ENCODE data around the gene STK11IP.

Gene STK11IP

DNA sequence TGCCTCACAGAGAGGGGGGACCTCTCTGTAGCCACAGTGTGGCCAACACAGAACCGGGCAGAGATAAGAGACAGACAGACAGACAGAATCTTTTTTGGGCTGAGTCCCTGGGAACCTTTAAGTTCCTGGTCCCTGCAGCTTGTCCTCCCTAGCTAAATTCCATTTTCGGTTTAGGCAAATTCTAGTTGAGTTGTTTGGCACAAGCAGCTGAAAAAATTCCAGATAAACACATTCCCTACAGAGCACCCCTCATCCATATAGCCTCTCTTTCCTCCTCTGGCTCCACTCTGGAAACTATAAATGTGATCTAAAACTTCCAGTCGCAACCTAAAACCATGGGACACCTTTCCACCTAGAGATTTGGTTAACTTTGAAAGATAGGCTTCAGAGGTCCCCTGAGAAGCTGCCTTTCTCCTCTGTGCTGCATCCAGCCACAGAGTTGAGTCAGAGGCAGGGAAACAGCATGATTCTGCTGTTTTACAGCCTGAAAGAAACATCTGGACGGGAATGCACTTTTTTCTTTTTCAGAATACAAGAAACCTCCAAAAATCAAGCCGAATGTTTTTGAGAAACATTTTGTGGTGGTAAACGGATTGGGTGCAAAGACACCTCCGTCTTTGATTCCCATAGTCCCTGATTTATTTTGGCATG lies 60.7 kb downstream of the STK11IP start:
- DNase-seq, result no peak

DNA sequence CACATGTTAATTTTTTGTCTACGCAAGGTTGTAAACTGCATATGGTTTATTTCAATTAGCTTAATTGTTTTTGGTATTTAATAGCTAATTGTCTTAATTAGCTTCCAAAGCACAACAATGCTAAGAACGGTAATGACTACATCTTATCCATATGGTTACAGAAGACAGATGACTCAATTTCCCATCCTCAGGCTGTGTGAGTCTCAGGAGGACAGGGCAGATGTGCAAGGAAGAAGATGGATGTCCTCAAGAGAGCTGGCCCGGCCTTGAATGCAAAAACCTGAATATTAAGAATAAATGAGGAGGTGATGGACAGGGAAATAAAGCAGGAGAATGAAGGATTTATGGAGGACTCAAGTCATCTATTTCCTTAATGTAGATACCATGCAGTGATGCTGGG lies 61.2 kb downstream of the STK11IP start:
- no peak for DNase-seq

DNA sequence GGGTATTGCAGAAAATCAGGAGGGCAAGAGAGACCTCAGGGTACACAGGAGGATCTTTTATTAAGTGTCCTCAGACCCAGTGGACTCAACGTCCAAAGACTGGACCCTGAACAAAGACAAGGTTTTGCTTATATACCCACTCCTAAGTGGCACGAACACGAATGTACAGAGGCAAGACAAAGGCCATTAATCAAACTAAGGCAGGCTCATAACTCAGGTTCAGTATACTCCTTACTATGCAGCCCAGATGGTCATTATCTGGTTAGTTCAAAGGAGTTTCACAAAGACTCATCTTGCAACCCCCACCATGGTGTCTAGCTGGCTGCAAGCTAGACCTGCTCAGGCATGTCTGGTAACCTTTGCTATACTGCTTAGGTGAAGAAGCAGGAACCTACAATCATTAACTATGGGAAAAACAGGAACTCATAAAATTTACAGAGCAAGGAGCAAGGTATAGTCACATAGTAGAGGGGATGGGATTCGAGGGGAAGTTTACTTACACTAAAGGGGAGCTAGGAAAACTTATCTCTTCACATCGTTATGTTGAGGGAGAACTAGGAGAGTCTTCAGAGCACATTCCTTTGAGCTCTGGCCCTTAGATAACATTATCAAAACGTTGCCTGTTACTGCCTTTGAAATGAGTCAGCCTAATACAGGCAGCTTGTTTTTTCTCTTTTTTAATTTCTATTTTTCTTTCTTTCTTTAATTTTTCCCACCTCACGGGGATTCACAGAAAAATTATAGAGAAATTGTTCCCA lies 63.7 kb downstream of the STK11IP start:
- DNase-seq, result no peak

DNA sequence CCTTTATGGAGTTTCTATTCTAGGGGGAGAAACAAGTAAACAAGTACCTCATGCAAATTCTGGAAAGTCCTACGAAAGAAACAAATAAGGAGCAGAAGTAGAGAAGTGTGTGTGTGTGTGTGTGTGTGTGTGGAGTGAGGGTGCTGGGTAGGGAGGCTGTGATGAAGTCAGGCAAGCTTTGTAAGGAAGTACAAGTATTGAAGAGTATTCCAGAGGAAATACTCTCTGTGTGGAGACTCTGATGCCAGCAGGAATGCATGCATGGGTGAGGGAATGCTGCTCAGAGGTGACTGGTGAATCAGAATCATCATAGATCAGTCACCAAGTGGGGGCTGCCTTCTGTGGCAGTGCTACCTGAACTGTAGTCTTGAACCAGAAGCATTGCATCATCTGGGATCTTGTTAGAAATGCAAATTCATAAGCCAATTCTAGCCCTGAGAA lies 64.3 kb downstream of the STK11IP start:
- no peak for DNase-seq

DNA sequence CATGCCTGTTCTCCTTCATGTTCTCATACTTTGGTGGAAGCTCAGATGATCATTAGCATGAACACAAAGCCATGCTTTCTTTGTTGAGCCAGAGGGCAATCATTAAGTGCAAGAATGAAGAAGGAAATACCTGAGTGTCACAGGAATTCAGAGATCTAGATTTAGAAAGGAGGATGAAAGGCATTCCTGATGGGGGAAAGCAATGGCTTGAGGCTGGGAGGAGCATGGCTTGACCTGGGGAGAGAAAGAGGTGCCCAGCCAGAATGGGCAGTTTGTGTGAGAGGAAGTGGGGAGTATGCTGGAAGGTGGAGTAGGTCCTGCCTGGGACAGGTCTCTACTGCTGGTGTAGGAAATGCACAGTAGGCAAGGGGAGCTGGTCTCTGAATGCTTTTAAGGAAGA lies 64.9 kb downstream of the STK11IP start:
- DNase-seq, result no peak

DNA sequence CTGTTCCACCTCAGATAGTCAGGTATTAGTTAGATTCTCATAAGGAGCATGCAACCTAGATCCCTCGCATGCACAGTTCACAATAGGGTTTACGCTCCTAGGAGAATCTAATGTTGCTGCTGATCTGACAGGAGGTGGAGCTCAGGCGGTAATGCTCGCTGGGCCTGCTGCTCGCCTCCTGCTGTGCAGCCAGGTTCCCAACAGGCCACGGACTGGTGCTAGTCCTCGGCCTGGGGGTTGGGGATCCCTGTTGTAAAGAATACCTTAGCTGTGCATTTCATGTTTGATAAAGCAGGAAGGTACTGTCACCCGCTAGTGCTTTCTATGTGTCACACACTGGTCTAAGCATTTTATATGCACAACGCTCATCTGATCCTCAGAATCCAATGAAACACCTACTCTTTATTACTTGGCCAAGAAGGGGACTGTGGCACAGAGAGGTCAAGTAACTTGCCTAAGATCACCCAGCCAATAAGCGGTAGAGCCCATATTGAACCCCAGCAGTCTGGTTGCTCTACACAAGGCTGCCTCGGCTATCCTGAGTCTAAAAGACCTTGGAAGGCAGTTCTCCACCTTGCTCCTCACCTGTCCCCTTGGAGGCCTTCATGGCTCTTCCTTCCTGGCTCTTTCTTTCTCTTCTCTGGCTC lies 65.6 kb downstream of the STK11IP start:
- no peak for DNase-seq

DNA sequence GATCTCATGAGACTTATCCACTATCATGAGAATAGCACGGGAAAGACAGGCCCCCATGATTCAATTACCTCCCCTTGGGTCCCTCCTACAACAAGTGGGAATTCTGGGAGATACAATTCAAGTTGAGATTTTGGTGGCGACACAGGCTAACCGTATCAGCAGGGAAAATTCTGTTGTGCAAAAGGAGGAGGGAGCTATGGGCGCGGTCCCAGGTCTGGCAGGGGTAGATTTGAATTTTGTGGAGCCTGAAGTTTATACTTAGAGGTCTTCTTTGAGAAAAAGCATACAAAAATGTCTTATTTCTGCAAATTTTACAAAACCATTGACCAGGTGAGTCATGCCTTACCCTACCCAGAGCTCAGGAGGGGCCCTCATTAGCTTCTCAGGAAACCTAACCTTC lies 66.4 kb downstream of the STK11IP start:
- DNase-seq, result no peak

DNA sequence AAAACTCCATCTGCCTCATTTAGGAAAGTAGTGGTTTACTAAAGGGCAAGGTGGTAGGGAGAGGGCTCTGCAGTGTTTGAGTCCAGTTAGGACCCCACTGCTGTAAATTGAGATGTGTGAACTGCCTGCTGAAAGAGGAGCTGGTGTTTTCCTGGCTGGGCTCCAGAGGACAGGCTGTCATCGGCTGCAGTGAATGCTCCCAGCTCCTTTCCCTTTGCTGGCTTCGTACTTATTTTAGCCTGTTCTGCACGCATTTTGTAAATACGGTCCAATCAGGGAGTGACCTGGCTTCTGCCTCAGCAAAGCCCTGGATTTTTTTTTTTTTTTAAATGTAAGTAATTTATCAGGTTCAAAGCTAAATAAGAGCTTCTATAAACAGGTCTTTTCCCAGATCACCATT lies 67.3 kb downstream of the STK11IP start:
- no peak for DNase-seq

DNA sequence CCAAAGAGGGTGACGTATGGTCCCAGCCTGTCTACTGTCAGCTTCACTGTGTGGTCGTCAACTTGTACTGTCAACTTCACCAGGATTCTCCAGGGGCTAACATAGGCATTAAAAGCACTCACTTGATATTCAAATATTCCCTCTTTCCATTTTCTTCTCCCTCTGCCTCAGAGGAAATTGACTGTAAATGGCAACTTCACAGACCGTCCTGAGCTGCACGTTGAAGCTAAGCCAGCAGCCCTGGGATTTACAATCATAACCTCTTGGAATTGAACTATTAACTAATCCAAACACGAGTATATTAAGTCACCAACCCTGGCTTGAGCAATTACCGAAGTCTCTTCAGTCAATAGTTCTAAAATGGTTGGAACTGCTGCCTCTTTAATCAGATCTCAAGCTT lies 68.3 kb downstream of the STK11IP start:
- no peak for DNase-seq
